Natural killer cell treated with Interleukin-12 subunit alpha and Interleukin-12 subunit beta and Interleukin-15 and Interleukin-18, amount 100 ng/mL, for 72 hours (primary cell): Measurements from ENCODE around the gene PARD3. TPM values are rescaled to one million over a fixed set of nuclear protein-coding genes. Genes with fewer than 3 reads are reported as not detected.
"Not testable (repeated sequence)": the region's sequence is repeated elsewhere in the genome, so short reads cannot be mapped to it uniquely, and the experiment has no call there.

Experiments used
- ATAC-seq, 2 donors: fragments of 150-1000 bp; cut with Tn5 transposase in 1 of 2; sonication (Bioruptor Pico), chemical (Tn5 transposase) in 1 of 2; 2 replicates each; pipeline ENCODE4 v1.10.0; 2021
- DNase-seq: peaks from one replicate; pipeline ENCODE4 v3.0.0; 2022; ENCODE audit warnings: low spot score
- H3K27ac Mint-ChIP-seq, 2 donors: 1 replicate in 1 of 2; 2 replicates in 1 of 2; pipeline ENCODE4 v1.8.0; 2022; ENCODE audit warnings: mixed read lengths in 2 of 2, mild to moderate bottlenecking in 1 of 2, moderate library complexity in 1 of 2
- H3K27me3 Mint-ChIP-seq, 2 donors: 1 replicate in 1 of 2; 2 replicates in 1 of 2; pipeline ENCODE4 v1.8.0; 2022; ENCODE audit warnings: mixed read lengths in 2 of 2
- H3K36me3 Mint-ChIP-seq: one replicate; pipeline ENCODE4 v1.8.0; 2022; ENCODE audit warnings: mixed read lengths
- H3K4me1 Mint-ChIP-seq, 2 donors: 1 replicate in 1 of 2; 2 replicates in 1 of 2; pipeline ENCODE4 v1.8.0; 2022; ENCODE audit warnings: low read depth in 2 of 2, mixed read lengths in 2 of 2, mild to moderate bottlenecking in 1 of 2
- H3K4me3 Mint-ChIP-seq: one replicate; pipeline ENCODE4 v1.8.0; 2022; ENCODE audit warnings: mixed read lengths
- H3K9me3 Mint-ChIP-seq: 2 replicates; pipeline ENCODE4 v1.8.0; 2022; ENCODE audit warnings: mixed read lengths
- total RNA-seq, 2 donors: library from RNA; stranded (reverse); gene quantifications; one replicate each; pipeline ENCODE4 v1.2.3, GENCODE V29; 2022

Gene PARD3
- total RNA-seq, 2 donors from 2014 or later, result 0.56 TPM; not detected in 1

DNA sequence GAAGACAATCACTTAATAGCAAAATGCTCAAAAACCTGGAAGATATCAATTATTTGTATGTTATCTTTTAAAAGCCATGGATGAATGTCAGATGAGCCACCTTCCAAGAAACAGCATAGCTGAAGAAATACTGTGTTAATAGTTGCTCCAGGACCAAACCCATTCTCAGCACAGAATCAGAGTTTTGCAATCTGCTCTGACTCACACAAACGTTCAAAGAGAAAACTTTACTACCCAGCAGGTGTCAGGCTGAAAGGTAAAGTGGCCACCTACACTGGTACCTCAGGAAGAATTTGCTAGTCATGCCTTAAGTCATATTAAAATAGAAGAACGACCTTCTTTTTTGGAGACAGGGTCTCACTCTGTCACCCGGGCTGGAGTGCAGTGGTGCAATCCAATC, 526.5 kb downstream of the PARD3 start:
- Mint-ChIP-seq H3K36me3 (no peaks in the 10 kb centered on the region), H3K27ac (no peak overlapping the region), H3K4me1 (peaks cover 0 to 4% of the 10 kb centered on the region in 2 donors), H3K27me3 (peaks cover 11 to 27% of the 10 kb centered on the region in 2 donors), H3K9me3 (no peaks in the 10 kb centered on the region), H3K4me3 (no peak overlapping the region)
- ATAC-seq, result no peak
- DNase-seq, result no peak

DNA sequence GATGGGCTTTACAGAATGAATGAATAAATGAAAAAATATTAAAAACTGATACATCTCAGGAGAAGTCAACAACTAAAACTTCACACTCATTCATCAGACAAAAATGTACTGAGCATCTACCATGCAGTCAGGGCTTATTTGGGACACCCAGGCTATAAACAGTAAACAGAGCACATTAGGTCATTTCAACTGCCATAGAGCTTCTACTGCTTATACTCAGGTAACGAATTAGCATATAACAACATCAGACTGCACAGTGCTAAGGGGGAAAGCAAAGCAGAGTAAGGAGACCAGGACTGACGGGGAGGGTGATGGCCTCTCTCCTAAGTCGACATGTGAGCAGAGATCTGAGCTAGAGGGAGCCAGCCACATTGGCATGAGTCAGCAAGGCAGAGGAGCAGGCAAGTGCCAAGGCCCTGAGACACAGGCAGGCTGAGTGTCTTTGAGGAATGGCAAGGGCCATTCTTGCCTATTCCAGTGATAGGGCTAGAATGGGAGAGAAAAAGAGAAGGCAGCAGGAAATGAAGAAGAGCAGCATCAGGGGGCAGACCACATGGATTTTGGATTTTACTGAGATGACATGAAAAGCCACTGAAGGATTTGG, 528.9 kb downstream of the PARD3 start:
- no peaks in the 10 kb centered on the region for H3K9me3 Mint-ChIP-seq
- peak overlapping the region in 1 of 2 donors; percentile 14 for H3K27ac Mint-ChIP-seq
- ATAC-seq (peak in 1 of 2 donors; percentile 61), DNase-seq (no peak)
- H3K4me3 Mint-ChIP-seq, result no peak overlapping the region
- H3K4me1 Mint-ChIP-seq, result peaks cover 0 to 13% of the 10 kb centered on the region in 2 donors
- H3K27me3 Mint-ChIP-seq, result peaks cover 8 to 18% of the 10 kb centered on the region in 2 donors
- no peaks in the 10 kb centered on the region for H3K36me3 Mint-ChIP-seq

DNA sequence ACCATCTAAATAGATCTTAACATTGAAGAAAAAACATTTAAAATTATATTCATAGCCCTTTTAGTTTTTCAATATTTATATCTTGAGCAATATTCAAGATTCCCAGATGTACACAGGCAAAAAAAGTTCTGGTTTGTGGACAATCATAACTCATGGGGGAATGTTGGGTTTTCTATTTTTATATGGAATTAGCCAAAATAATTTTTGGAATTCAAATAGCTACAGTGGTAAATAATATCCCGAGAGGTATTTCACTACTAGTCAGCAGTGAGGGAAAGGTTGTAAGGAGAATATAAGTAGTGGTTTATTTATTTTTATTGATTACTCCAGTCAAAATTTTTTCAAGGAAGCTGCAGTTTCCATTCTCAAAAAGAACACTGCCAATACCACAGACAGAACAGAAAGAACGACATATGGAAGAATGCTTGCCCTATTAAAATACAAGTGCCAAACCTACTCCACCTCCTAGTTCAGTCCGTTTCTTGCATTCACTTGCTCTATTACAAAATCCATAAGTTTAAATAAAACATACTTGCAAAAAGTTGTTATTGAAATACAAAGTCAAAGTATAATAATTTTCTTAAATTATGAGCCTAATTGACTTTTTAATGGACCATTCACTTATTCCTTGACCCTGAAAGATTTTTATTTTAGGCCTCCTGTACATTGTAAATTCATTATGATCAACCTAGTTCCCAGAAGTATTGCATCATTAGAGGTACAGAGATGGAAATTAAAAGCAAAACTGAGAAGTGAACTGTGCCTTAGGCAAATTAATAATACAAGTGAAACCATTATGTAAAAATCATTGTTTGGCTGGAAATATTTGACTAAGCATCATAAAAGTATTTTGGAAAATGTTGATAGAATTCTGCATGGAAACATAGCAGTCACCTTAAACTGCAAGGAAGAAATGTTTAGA, 533.2 kb downstream of the PARD3 start:
- Mint-ChIP-seq H3K4me3 (peak overlapping the region; percentile 48), H3K9me3 (no peaks in the 10 kb centered on the region), H3K4me1 (peaks cover 9 to 23% of the 10 kb centered on the region in 2 donors), H3K27ac (peak overlapping the region; percentile 71 to 86), H3K27me3 (peaks cover 19 to 20% of the 10 kb centered on the region in 2 donors), H3K36me3 (no peaks in the 10 kb centered on the region)
- ATAC-seq (peak; percentile 45 to 77), DNase-seq (no peak)

DNA sequence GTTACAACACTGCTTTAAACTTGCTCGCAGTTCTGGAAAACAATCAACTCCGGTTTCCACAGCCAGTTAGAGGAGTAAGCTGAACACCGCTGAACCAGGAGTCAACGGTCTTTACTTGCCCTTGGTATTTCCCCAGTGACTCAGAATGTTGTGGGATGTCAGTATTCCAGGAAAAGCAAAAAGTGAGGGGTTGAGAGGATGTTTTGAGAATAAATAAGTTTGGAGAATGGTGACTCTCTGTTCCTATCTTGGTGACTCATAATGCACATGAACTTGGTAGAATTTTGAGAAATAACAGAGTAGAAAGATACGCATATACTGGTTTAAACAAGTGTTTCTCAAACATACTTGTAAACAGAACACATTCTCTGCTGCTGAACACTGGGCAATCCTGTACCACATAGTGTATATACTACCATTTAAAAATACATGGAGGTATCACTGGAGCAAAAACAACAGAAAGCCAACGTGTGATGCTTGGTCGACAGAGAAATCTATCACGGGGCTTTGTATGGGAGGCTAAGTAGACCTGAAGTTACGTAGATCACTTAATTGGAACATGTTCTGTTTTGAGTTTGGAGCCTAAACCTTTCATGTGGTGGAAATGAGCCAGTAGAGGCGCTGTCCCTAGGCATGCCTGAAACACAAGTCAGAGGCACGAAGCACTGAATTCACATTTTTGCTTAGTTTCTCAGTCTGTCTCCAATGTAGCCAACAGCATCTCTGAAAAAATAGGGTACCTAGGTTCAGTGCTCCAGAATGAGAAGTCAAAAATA, 534.3 kb downstream of the PARD3 start:
- peak overlapping the region; percentile 71 to 86 for H3K27ac Mint-ChIP-seq
- H3K4me1 Mint-ChIP-seq, result peaks cover 9 to 23% of the 10 kb centered on the region in 2 donors
- no peaks in the 10 kb centered on the region for H3K36me3 Mint-ChIP-seq
- DNase-seq, result no peak
- ATAC-seq, result peak; percentile 61 to 67
- H3K4me3 Mint-ChIP-seq, result peak overlapping the region; percentile 45
- H3K9me3 Mint-ChIP-seq, result no peaks in the 10 kb centered on the region
- peaks cover 11 to 12% of the 10 kb centered on the region in 2 donors for H3K27me3 Mint-ChIP-seq

DNA sequence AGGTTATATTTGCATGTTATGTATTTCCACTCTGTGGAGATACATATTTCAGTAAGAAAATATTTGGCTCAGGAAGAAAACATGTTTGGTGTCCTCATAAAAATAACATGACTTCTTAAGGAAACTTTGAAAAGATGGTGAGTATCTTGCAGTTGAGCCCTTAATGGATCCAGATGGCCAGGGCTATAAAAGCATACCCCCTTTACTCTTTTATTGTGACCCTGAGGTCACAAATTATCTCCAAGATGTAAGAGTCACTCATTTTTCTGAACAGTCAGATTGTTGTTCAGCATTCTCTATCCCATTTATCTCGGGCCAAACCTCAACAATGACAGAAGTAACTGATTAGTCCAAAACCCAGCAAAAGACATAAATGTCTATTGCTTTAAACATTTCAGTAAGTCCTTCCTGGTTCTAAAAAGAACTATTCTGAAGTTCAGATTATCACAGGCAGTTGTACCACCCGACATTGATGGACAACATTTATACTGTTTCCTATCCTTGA, 539.4 kb downstream of the PARD3 start:
- DNase-seq (no peak), ATAC-seq (no peak)
- Mint-ChIP-seq H3K36me3 (no peaks in the 10 kb centered on the region), H3K4me1 (peaks cover 4% of the 10 kb centered on the region in 2 donors), H3K27me3 (peaks cover 4 to 9% of the 10 kb centered on the region in 2 donors), H3K4me3 (no peak overlapping the region), H3K9me3 (no peaks in the 10 kb centered on the region), H3K27ac (no peak overlapping the region)

DNA sequence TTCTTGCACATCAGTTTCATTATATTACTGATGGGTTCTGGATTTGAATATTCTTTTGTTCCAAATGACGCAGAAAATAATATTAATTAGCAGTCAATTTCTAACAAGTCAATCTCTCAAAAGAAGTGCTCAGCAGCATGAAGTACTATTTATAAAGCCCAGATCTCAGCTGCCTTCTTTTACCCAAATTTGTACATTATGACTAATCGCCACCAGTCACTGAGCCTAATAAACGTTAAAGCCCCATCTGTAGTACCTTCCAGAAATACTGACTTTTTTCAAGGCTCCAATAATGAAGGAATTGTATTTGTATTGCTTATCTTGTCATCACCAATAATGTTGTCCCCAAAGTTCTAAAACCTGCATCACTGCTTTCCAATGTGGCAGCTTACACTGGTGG, 540.2 kb downstream of the PARD3 start:
- DNase-seq, result no peak
- no peak for ATAC-seq
- H3K4me1 Mint-ChIP-seq, result no peaks in the 10 kb centered on the region
- H3K4me3 Mint-ChIP-seq, result no peak overlapping the region
- peaks cover 0 to 7% of the 10 kb centered on the region in 2 donors for H3K27me3 Mint-ChIP-seq
- no peaks in the 10 kb centered on the region for H3K36me3 Mint-ChIP-seq
- H3K9me3 Mint-ChIP-seq, result no peaks in the 10 kb centered on the region
- no peak overlapping the region for H3K27ac Mint-ChIP-seq

DNA sequence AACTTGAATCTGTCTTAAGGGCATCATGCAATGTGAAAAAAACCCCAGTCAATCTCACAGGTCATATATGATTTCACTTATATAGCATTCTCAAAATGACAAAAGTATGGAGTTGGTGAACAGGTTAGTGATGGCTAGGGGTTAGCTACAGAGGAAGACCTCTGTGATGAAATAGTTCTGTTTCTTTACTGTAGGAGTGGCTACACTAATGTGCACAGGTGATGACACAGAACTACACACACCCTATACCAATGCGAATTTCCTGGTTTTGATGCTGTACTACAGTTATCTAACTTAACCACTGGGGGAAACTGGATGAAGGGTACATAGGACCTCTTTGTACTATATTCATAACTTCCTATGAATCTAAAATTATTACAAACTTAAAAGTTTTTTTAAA, 541.8 kb downstream of the PARD3 start:
- Mint-ChIP-seq H3K4me1 (no peaks in the 10 kb centered on the region), H3K36me3 (no peaks in the 10 kb centered on the region), H3K9me3 (no peaks in the 10 kb centered on the region), H3K27me3 (peaks cover 0 to 2% of the 10 kb centered on the region in 2 donors), H3K4me3 (no peak overlapping the region), H3K27ac (no peak overlapping the region)
- no peak for DNase-seq
- peak in 1 of 2 donors; percentile 43 for ATAC-seq

DNA sequence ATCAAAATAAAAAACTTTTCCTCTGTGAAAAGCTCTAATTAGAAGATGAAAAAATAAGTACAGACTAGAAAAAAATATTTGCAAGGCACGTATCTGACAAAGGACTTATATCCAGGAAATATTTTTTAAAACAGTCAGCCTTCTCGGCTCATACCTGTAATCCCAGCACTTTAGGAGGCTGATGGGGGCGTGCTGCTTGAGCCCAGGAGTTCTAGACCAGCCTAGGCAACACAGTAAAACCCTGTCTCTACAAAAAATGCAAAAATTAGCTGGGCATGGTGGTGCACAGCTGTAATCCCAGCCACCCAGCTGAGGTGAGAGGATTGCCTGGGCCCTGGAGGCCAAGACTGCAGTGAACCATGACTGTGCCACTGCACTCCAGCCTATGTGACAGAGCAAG, 542.8 kb downstream of the PARD3 start:
- no peak for DNase-seq
- Mint-ChIP-seq H3K4me1 (no peaks in the 10 kb centered on the region), H3K27ac (no peak overlapping the region), H3K9me3 (no peaks in the 10 kb centered on the region), H3K36me3 (no peaks in the 10 kb centered on the region), H3K4me3 (no peak overlapping the region), H3K27me3 (peaks cover 0 to 2% of the 10 kb centered on the region in 2 donors)
- no peak for ATAC-seq

DNA sequence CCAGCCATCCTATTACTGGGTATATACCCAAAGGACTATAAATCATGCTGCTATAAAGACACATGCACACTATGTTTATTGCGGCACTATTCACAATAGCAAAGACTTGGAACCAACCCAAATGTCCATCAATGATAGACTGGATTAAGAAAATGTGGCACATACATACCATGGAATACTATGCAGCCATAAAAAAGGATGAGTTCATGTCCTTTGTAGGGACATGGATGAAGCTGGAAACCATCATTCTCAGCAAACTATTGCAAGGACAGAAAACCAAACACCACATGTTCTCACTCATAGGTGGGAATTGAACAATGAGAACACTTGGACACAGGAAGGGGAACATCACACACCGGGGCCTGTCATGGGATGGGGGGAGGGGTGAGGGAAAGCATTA, 546.7 kb downstream of the PARD3 start:
- not testable (repeated sequence) for DNase-seq, H3K4me1 Mint-ChIP-seq, H3K4me3 Mint-ChIP-seq, H3K27me3 Mint-ChIP-seq, H3K36me3 Mint-ChIP-seq, H3K27ac Mint-ChIP-seq, ATAC-seq, H3K9me3 Mint-ChIP-seq

DNA sequence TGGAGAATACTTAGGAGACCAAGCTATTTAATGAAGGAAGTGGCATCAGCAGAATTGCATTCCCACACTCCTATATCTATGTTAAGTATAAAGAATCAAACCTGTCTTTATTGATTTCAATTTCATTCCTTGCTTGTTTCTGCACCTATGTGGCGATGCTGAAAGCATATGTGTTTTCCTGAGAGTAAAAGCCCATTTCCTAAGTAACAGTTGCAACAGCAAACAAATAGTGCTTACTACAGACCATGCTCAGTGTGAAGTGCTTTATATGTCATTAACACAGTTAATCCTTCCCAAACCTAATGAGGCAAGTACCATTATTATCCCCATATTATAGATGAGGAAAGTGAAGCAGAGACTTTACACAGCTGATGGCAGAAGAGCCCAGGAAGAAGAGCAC, 552.1 kb downstream of the PARD3 start:
- ATAC-seq, result no peak

DNA sequence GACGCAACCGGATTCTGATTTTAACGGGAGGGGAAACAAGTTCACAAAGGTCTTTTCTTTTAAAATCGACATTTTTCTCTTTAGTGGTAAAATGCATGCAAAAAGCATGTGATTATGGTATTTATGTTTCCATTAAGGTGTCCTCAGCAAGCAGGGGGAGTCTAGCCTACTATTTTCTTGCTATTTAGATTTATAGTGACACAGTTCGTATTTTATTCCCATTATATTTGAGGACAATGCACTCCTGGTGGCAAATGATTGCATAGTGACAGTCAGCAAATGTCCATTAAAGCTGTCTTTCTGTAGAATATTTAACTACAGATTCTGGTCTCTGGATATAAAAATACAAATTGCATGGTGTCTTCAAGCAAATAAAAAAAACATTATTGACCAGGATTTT, 554.2 kb downstream of the PARD3 start:
- no peak for DNase-seq
- Mint-ChIP-seq H3K27ac (no peak overlapping the region), H3K4me1 (no peaks in the 10 kb centered on the region), H3K4me3 (no peak overlapping the region), H3K36me3 (no peaks in the 10 kb centered on the region), H3K9me3 (no peaks in the 10 kb centered on the region), H3K27me3 (peaks cover 9 to 19% of the 10 kb centered on the region in 2 donors)
- no peak for ATAC-seq

More for the DNA sequence above, 552.1 kb downstream of the PARD3 start:
- no peaks in the 10 kb centered on the region for H3K9me3 Mint-ChIP-seq
- peaks cover 9 to 17% of the 10 kb centered on the region in 2 donors for H3K27me3 Mint-ChIP-seq
- H3K4me1 Mint-ChIP-seq, result no peaks in the 10 kb centered on the region
- no peak overlapping the region for H3K27ac Mint-ChIP-seq
- no peak for DNase-seq
- no peaks in the 10 kb centered on the region for H3K36me3 Mint-ChIP-seq
- H3K4me3 Mint-ChIP-seq, result no peak overlapping the region

DNA sequence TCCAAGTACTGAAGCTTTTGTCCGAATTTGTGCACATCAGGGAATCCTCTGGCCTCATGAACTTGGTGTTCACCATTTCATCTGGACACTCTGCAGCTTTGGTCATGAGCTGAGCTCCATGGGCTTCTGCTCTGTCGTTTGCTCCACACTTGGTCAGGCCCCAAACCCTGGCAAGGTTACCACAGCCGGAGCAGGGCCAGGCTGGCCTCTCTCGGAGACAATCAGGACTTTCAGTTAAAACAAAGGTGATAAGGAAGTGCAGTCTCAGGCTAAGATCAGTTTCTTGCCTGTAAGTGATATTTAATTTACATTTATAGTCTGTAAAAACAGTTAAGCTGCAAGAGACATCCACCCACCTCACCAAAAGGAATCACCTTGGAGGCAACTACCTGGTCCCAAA, 558.9 kb downstream of the PARD3 start:
- Mint-ChIP-seq H3K4me1 (peaks cover 7 to 9% of the 10 kb centered on the region in 2 donors), H3K4me3 (no peak overlapping the region), H3K27ac (no peak overlapping the region), H3K36me3 (no peaks in the 10 kb centered on the region), H3K9me3 (no peaks in the 10 kb centered on the region), H3K27me3 (peaks cover 6 to 12% of the 10 kb centered on the region in 2 donors)
- no peak for ATAC-seq
- no peak for DNase-seq

DNA sequence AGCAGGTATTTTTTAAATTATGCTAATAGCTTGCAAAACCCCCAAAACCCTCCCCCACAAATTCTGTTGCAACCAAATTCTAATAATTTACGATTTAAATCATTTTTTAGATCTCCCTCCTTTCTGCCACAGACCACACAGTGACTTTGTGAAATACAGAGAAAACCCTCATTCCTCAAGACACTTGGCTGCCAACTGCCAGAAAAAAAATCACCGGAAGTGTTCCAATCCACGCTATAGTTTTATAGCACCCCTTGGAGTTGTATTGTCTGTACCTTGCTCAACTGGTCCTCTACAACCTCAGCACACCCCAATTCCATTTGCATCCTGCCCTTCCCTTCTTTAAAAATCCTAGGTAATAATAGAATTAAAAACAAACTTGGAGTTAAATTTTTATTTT, 560.1 kb downstream of the PARD3 start:
- Mint-ChIP-seq H3K9me3 (no peaks in the 10 kb centered on the region), H3K4me1 (peaks cover 7 to 9% of the 10 kb centered on the region in 2 donors), H3K27me3 (peaks cover 2 to 11% of the 10 kb centered on the region in 2 donors), H3K36me3 (no peaks in the 10 kb centered on the region), H3K27ac (no peak overlapping the region), H3K4me3 (no peak overlapping the region)
- DNase-seq (no peak), ATAC-seq (no peak)
